ENCODE results near the gene SDK1.

- TF ChIP-seq CTCF (conservative IDR thresholded peaks at IDR 0.05) = no peak
- no peak for TF ChIP-seq ZFX (IDR thresholded peaks at IDR 0.05)
Measured at GRCh38 chr7:4235596-4235995, 934.5 kb downstream of the SDK1 start.
